HUDEP-2 (cell line): Measurements from ENCODE around the gene RBM15.
A peak's percentile ranks its signal among the peaks of the same experiment; 100 is the strongest.

Experiments used
- DNase-seq, 76 experiments: peaks; one replicate each; lab custom pipeline; 2025; ENCODE audit not compliant: unreplicated experiment in 76 of 76; lab: John Stamatoyannopoulos, UW

Gene RBM15

GRCh38 chr1:110347182-110347893 lies 8.2 kb downstream of the RBM15 start:
- DNase-seq, result no peak

DNA sequence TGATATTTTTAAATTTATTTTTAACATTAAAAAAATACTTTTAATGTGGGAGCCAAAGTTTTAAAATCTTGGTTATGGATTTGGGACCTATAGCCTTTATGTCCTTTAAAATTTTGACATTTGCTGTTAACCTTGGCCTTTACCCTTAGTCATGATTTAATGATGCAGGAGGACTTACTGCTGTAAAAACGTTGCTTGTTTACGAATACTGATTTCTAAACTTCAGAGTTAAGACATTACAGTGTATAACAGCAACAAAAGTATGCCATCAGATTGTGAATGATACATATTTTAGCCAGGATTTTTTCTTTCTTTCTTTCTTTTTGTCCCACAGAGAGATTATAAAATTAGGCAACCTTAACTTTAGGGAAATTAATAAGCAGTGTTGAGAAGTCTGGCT lies 8.9 kb downstream of the RBM15 start:
- no peak for DNase-seq

GRCh38 chr1:110348771-110349170 lies 9.6 kb downstream of the RBM15 start:
- no peak for DNase-seq

- DNase-seq, result no peak
Measured at GRCh38 chr1:110350360-110350759, 11.2 kb downstream of the RBM15 start.

DNA sequence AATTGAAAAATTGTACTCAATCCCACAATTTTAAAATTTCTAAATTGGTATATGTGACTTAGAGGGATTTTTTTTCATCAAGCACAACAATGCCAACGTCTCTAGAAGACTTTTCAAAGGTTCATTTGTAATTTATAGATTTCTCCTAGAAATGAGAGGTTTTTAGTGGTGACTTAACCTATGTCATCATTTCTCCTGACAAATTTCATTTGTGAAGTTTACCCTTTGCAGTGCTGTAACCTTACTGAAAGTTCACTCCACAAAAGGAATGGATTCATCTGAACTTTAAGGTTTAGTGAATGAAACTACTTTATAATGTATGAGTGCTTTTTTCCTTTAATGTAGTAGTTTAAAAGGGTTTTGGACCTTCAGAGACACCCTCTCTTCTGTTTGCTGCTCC lies 16.1 kb downstream of the RBM15 start:
- no peak for DNase-seq

- no peak for DNase-seq
Measured at GRCh38 chr1:110356379-110356778, 17.2 kb downstream of the RBM15 start.

DNA sequence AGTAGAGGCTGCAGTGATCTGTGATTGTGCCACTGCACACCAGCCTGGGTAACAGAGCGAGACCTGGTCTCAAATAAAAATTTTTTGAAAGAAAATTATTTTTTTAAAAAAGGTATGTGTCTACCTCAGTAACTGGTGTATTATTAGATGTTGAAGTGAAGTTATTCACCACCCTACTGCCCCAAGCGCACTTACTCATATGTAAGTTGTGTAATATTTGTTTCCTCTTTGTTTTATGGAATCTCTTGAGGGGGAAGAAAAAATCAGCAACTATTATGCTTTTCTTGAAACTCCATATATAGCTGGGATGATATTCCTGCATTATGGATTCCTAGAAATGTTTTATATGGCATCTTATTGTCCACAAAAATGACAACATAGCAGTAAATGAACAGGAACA lies 21.3 kb downstream of the RBM15 start:
- no peak for DNase-seq

DNA sequence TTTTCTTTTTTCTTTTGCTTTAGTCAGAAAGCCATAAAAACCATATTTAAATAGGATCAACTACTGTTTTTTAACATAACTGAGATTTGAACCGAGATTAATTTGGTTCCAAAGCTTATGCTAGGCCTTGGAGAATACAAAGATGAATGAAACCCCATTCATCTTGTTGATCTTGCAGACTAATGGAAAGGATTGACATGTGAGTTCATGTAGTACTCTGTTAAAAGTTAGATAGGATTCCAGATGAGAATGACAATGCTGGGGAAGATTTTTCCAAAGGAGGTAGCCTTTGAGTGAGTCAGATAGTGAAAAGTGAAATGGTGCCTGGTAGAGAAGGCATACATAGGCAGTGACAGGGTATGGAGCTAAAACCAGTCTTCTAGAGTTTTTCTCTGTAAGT lies 22.7 kb downstream of the RBM15 start:
- no peak for DNase-seq

- peak in 10 of 76 experiments; percentile 5 to 45 (median 30) for DNase-seq
Measured at GRCh38 chr1:110364221-110364620, 25.0 kb downstream of the RBM15 start.

GRCh38 chr1:110370827-110371226 lies 31.6 kb downstream of the RBM15 start:
- DNase-seq, result peak in 7 of 76 experiments; percentile 5 to 27 (median 12)

GRCh38 chr1:110375490-110375889 lies 36.3 kb downstream of the RBM15 start:
- no peak for DNase-seq

DNA sequence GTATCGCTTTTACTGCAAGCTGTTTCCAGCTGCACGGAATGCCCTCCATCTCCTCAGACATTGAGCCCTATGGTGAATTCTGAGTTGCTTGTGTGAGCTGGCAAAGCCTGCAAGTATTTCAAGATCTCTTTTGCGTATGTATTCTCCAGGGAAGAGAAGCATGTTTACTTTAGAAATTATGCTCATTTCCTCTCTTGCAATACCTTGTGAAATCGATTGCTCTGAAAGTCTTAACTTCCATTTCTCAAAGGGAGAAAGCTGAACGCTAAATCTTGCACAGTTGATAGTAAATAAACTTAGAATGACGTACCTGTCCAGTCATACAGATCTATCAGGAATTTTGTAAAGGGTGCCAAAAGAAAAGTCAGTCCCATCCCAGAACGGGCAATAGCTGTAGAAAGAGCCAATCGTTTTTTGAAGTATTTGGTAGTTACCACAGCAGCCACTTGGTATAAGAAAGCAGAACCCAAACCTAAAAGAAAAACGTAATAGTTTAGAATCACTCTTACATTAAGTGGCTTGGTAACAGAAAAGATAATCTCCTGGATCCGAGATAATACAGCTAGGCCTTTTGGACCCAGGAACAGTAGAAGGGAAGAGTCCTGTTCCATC lies 41.6 kb downstream of the RBM15 start:
- no peak for DNase-seq

- no peak for DNase-seq
Measured at GRCh38 chr1:110383251-110383990, 44.2 kb downstream of the RBM15 start.

- no peak for DNase-seq
Measured at GRCh38 chr1:110384581-110385321, 45.6 kb downstream of the RBM15 start.

- no peak for DNase-seq
Measured at GRCh38 chr1:110385369-110385768, 46.2 kb downstream of the RBM15 start.

GRCh38 chr1:110387048-110387754 lies 48.0 kb downstream of the RBM15 start:
- DNase-seq, result no peak

DNA sequence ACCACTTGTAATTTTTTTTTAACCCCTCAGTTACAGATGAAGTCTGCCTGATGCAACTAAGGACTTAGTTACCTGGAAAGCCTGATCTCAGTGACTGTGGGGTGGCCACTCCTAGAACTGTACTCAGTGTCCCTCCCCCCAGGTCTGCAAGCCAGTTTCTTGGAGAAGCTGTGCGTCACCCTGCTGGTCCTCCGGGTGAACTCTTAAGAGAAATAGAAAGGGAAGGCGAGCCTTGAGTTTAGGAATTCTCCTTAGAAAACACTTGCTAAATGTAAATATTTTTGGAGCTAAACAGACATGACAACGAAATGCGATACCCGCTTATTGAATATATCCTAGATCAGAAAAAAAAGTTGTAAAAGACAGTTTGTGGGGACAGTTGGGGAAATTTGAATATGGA lies 50.9 kb downstream of the RBM15 start:
- DNase-seq, result no peak

GRCh38 chr1:110390692-110391245 lies 51.6 kb downstream of the RBM15 start, which contains the start of gene SLC16A4:
SLC16A4 (minus strand) TSS chr1:110391026; CDS start chr1:110389323, 1,703 bp downstream.
- DNase-seq, result no peak

- no peak for DNase-seq
Measured at GRCh38 chr1:110393286-110393685, 54.1 kb downstream of the RBM15 start.
